K562 (cell line): ENCODE results near the gene PLEKHM3. TPM values are rescaled to one million over a fixed set of nuclear protein-coding genes. Genes with fewer than 3 reads are reported as not detected.

Experiments
- ATAC-seq: fragments of 200-7000 bp; cut with Tn5 transposase; 3 replicates; pipeline ENCODE4 v1.9.1; 2020; ENCODE audit warnings: moderate library complexity
- BruUV-seq: library from RNA; stranded (reverse); fragments of 400-500 nt; replicated peaks from 2 replicates; lab custom pipeline; 2021; lab: Mats Ljungman, UMichigan
- CTCF ChIA-PET: fragments of 300-600 bp; formaldehyde crosslinking; extraction: SDS; loops from one replicate; lab custom pipeline; 2021; ENCODE audit warnings: low intra/inter-chr PET ratio; lab: Yijun Ruan, JAX
- POLR2A ChIA-PET: fragments of 300-600, 350-650 bp; sonication (Branson Sonifier 250); formaldehyde crosslinking; extraction: SDS; loops from one replicate; lab custom pipeline; 2021; ENCODE audit warnings: antibody characterized with exemption, inconsistent platforms; lab: Yijun Ruan, JAX
- DNase-seq, 4 experiments: peaks; one replicate each; pipeline versions ENCODE4 v3.0.0 to v3.0.0-alpha.2; 2011 to 2018; ENCODE audit warnings: low spot score in 3 of 4, mixed read lengths in 3 of 4; ENCODE audit errors: extremely low read depth in 1 of 4
- FAIRE-seq: peaks from 2 replicates; lab custom pipeline; 2011; peaks lifted over from hg19 to GRCh38; lab: Jason Lieb, UNC
- H2AFZ ChIP-seq: 2 replicates; pipeline ENCODE4 v1.6.0; 2011; ENCODE audit warnings: low read depth, low read length, control low read depth, inconsistent platforms
- H3K27ac ChIP-seq: fragments of 200-600 bp; 3 replicates; pipeline ENCODE4 v1.8.0; 2011; ENCODE audit warnings: low read depth, mild to moderate bottlenecking, control low read depth, inconsistent platforms, low read length, moderate library complexity, mixed read lengths; ENCODE audit errors: extremely low read depth
- H3K27me3 ChIP-seq, 2 experiments: fragments of 300-600 bp in 1 of 2; 2 replicates in 1 of 2; 3 replicates in 1 of 2; pipeline versions ENCODE4 v1.6.0 to v1.8.0; 2011; ENCODE audit warnings: inconsistent platforms in 2 of 2, low read length in 2 of 2, mild to moderate bottlenecking in 1 of 2, mixed read lengths in 1 of 2, moderate library complexity in 1 of 2; ENCODE audit not compliant: control insufficient read depth in 2 of 2, insufficient read depth in 2 of 2
- H3K36me3 ChIP-seq: fragments of 300-600 bp; 3 replicates; pipeline ENCODE4 v1.8.0; 2011; ENCODE audit warnings: mild to moderate bottlenecking, low read length, inconsistent platforms; ENCODE audit not compliant: control insufficient read depth, insufficient read depth
- H3K4me1 ChIP-seq, 2 experiments: fragments of 200-600 bp in 1 of 2; replicated peaks in 1 of 2; 2 replicates in 1 of 2; 3 replicates in 1 of 2; pipeline versions ENCODE4 v1.5.1 to v1.8.0; 2011; ENCODE audit warnings: inconsistent platforms in 2 of 2, low read length in 2 of 2, mild to moderate bottlenecking in 1 of 2, mixed read lengths in 1 of 2, moderate library complexity in 1 of 2; ENCODE audit not compliant: control insufficient read depth in 2 of 2, insufficient read depth in 2 of 2
- H3K4me2 ChIP-seq: 2 replicates; pipeline ENCODE4 v1.6.1; 2011; ENCODE audit warnings: low read length, control low read depth, inconsistent platforms, mixed read lengths; ENCODE audit not compliant: insufficient read depth
- H3K4me3 ChIP-seq: fragments of 200-600 bp; sonication (generic), shearing (Covaris generic); 2 replicates; pipeline ENCODE4 v1.5.1; 2016; ENCODE audit warnings: control low read depth, inconsistent platforms
- H3K79me2 ChIP-seq: fragments of 200-600 bp; 3 replicates; pipeline ENCODE4 v1.8.0; 2011; ENCODE audit warnings: low read length, inconsistent platforms; ENCODE audit not compliant: control insufficient read depth, insufficient read depth
- H3K9ac ChIP-seq, 2 experiments: 2 replicates each; pipeline versions ENCODE4 v1.6.0 to v1.6.1; 2011; ENCODE audit warnings: low read depth in 2 of 2, low read length in 2 of 2, control low read depth in 1 of 2, inconsistent platforms in 1 of 2, mild to moderate bottlenecking in 1 of 2, mixed read lengths in 1 of 2; ENCODE audit not compliant: insufficient read depth in 1 of 2
- H3K9me1 ChIP-seq: one replicate; pipeline ENCODE4 v1.6.0; 2011; ENCODE audit warnings: inconsistent platforms, mild to moderate bottlenecking, low read length, moderate library complexity; ENCODE audit not compliant: control insufficient read depth, insufficient read depth
- H3K9me3 ChIP-seq: replicated peaks from 2 replicates; pipeline ENCODE4 v1.5.1; 2011; ENCODE audit warnings: low read depth, low read length, inconsistent platforms; ENCODE audit not compliant: control insufficient read depth, insufficient read depth
- H4K20me1 ChIP-seq: replicated peaks from 2 replicates; pipeline ENCODE4 v1.6.1; 2011; ENCODE audit warnings: low read length, inconsistent platforms, mixed read lengths; ENCODE audit not compliant: control insufficient read depth, insufficient read depth
- BRCA1 ChIP-seq, 2 experiments: fragments of 450-650 bp in 1 of 2; sonication (generic) in 1 of 2; formaldehyde crosslinking in 1 of 2; IDR thresholded peaks; 2 replicates each; pipeline versions ENCODE4 v1.5.0 to v1.6.1; 2017 to 2020; ENCODE audit warnings: mild to moderate bottlenecking in 1 of 2, missing genetic modification reagents in 1 of 2
- GATAD2B ChIP-seq: fragments of 450-650 bp; IDR thresholded peaks from 2 replicates; pipeline ENCODE4 v1.6.1; 2017; ENCODE audit warnings: mild to moderate bottlenecking, borderline replicate concordance
- HIVEP1 ChIP-seq: fragments of 250-450 bp; sonication (Bioruptor Pico); IDR thresholded peaks from 2 replicates; pipeline ENCODE4 v1.4.0; 2020; ENCODE audit warnings: mild to moderate bottlenecking
- MTA3 ChIP-seq: fragments of 450-650 bp; formaldehyde crosslinking; IDR thresholded peaks from 2 replicates; pipeline ENCODE4 v1.6.1; 2017; ENCODE audit warnings: mild to moderate bottlenecking, borderline replicate concordance
- POLR2AphosphoS5 ChIP-seq: IDR thresholded peaks from 2 replicates; pipeline ENCODE4 v1.6.1; 2011; ENCODE audit warnings: mild to moderate bottlenecking, low read depth, low read length, moderate library complexity; ENCODE audit not compliant: control insufficient read depth, insufficient read depth
- SETDB1 ChIP-seq: IDR thresholded peaks from one replicate; pipeline ENCODE4 v1.6.1; 2012; ENCODE audit warnings: low read length, control low read depth, inconsistent platforms
- TCF15 ChIP-seq: fragments of 250-450 bp; sonication (Bioruptor Pico); IDR thresholded peaks from 2 replicates; pipeline ENCODE4 v1.8.0; 2022; ENCODE audit warnings: moderate library complexity, mild to moderate bottlenecking, inconsistent platforms
- TEAD1 ChIP-seq, 2 experiments: fragments of 450-650 bp in 1 of 2; sonication (generic) in 1 of 2; formaldehyde crosslinking; IDR thresholded peaks; 2 replicates each; pipeline versions ENCODE4 v1.4.0 to v1.8.0; 2020 to 2022; ENCODE audit warnings: mild to moderate bottlenecking in 2 of 2, missing genetic modification reagents in 1 of 2
- TRIM28 ChIP-seq: fragments of 450-650 bp; IDR thresholded peaks from 2 replicates; pipeline ENCODE4 v1.6.1; 2017
- UBTF ChIP-seq, 2 experiments: IDR thresholded peaks; 2 replicates each; pipeline ENCODE4 v1.6.1; 2012; ENCODE audit warnings: improper control_type of control experiment in 2 of 2, low read depth in 2 of 2, low read length in 2 of 2, borderline replicate concordance in 1 of 2
- ZKSCAN3 ChIP-seq: fragments of 250-450 bp; sonication (Bioruptor Pico); IDR thresholded peaks from 2 replicates; pipeline ENCODE4 v1.4.0; 2020
- ZNF263 ChIP-seq: sonication (generic); formaldehyde crosslinking; IDR thresholded peaks from 2 replicates; pipeline ENCODE4 v1.8.0; 2022; ENCODE audit warnings: mild to moderate bottlenecking, missing genetic modification reagents, borderline replicate concordance
- ZNF764 ChIP-seq: fragments of 250-450 bp; sonication (Bioruptor Pico); IDR thresholded peaks from 2 replicates; pipeline ENCODE4 v1.4.0; 2020; ENCODE audit warnings: low read depth, mild to moderate bottlenecking, moderate library complexity
- WGBS: fragments of 100-300 bp; shearing (Covaris generic); methylation state at CpG from one replicate; pipeline ENCODE4 v1.1.6; 2016; ENCODE audit warnings: low coverage, mixed read lengths; ENCODE audit not compliant: insufficient coverage; ENCODE audit errors: missing lambda C conversion rate; 5-methylcytosine and 5-hydroxymethylcytosine counted together
- in situ Hi-C: fragments of 300-500 bp; cut with MboI; formaldehyde crosslinking; loops from 4 replicates; pipeline ENCODE4 v1.15.0; 2018; ENCODE audit warnings: inconsistent platforms, mixed read lengths
- intact Hi-C: fragments of 100-400 bp; cut with micrococcal nuclease; formaldehyde crosslinking; loops from 2 replicates; pipeline ENCODE4 v1.14.2; 2022
- polyA plus RNA-seq, 8 experiments: library from polyadenylated mRNA; depleted of rRNA in 4 of 8; stranded (reverse) in 5 of 8; unstranded in 3 of 8; fragments of >200 nt; fragmentation: Nextera tagmentation in 2 of 8; fragmentation: Illumina TruSeq in 1 of 8; extraction: Ambion mirVana in 2 of 8; extraction: Trizol in 1 of 8; gene quantifications; 2 replicates each; pipeline versions ENCODE4 v1.2.1 to v1.2.3, GENCODE V29; 2011 to 2014; ENCODE audit warnings: inconsistent platforms in 1 of 8, missing spikeins in 1 of 8
- total RNA-seq, 7 experiments: library from RNA; depleted of rRNA in 6 of 7; stranded (reverse); fragments of >200 nt in 6 of 7; fragmentation: Illumina TruSeq in 2 of 7; extraction: Trizol in 2 of 7; gene quantifications; 2 replicates each; pipeline versions ENCODE4 v1.2.1 to v1.2.3, GENCODE V29; 2011 to 2021; ENCODE audit warnings: low replicate concordance in 1 of 7
- TF ChIP-seq, protein P1 (sequence below): sonication (generic); formaldehyde crosslinking; IDR thresholded peaks from 2 replicates; pipeline ENCODE4 v1.8.0; 2023; ENCODE audit warnings: mild to moderate bottlenecking, missing genetic modification reagents
- TF ChIP-seq, protein P2 (sequence below): fragments of 250-450 bp; sonication (Bioruptor Pico); IDR thresholded peaks from 2 replicates; pipeline ENCODE4 v1.8.0; 2022; ENCODE audit warnings: inconsistent platforms, mild to moderate bottlenecking, moderate library complexity, borderline replicate concordance
- TF ChIP-seq, protein P3 (sequence below): fragments of 250-450 bp; sonication (Bioruptor Pico); IDR thresholded peaks from 2 replicates; pipeline ENCODE4 v1.5.0; 2020; ENCODE audit warnings: mild to moderate bottlenecking

PLEKHM3 gene
- total and polyA plus RNA-seq, 9 of the 15 experiments (the other 6 are each of a cell fraction or from before 2014, with no cell fraction given), result 0.24 to 1.6 (median 1.0) TPM

GRCh38 chr2:207944979-207945600 is 80.2 kb downstream of the PLEKHM3 start:
- FAIRE-seq (no peak), DNase-seq (no peak), ATAC-seq (no peak)
- Histone ChIP-seq H3K36me3 (no peaks in the 10 kb centered on the region), H2AFZ (no peak overlapping the region), H3K4me3 (no peak overlapping the region), H3K9me1 (no peaks in the 10 kb centered on the region), H3K27me3 (no peaks in the 10 kb centered on the region), H3K79me2 (no peaks in the 10 kb centered on the region), H3K9me3 (no peaks in the 10 kb centered on the region), H3K4me1 (no peaks in the 10 kb centered on the region), H4K20me1 (no peaks in the 10 kb centered on the region), H3K9ac (no peak overlapping the region), H3K27ac (no peak overlapping the region), H3K4me2 (no peak overlapping the region)
- POLR2A ChIA-PET, result interaction anchor here (0.9 kb wide), 1 partner anchor 9 kb away, joined by 3 read pairs; no protein-coding TSS in a partner anchor
- BruUV-seq, result no TSS peak
- WGBS, result 13% methylated on average over 4 of the region's 4 CpGs
- intact Hi-C loops, result no loop called here
- CTCF ChIA-PET, result no interaction called here
- in situ Hi-C loops, result no loop called here
- TF ChIP-seq TCF15 (CRISPR knock-in tag) (no peak), ZKSCAN3 (CRISPR knock-in tag) (no peak), POLR2AphosphoS5 (no peak), SETDB1 (no peak), TEAD1 (CRISPR knock-in tag; IDR thresholded peaks at IDR 0.05) (no peak), TRIM28 (no peak), HIVEP1 (CRISPR knock-in tag) (no peak), MTA3 (no peak), BRCA1 (IDR thresholded peaks at IDR 0.05) (no peak), BRCA1 (CRISPR knock-in tag; IDR thresholded peaks at IDR 0.05) (no peak), GATAD2B (no peak), ZNF263 (CRISPR knock-in tag) (no peak), ZNF764 (CRISPR knock-in tag) (no peak), UBTF (IDR thresholded peaks at IDR 0.05; ENCODE audit: borderline replicate concordance in 1 of 2, low read depth in 2 of 2, low read length in 2 of 2) (no peak)
- TF ChIP-seq, protein P1, sequence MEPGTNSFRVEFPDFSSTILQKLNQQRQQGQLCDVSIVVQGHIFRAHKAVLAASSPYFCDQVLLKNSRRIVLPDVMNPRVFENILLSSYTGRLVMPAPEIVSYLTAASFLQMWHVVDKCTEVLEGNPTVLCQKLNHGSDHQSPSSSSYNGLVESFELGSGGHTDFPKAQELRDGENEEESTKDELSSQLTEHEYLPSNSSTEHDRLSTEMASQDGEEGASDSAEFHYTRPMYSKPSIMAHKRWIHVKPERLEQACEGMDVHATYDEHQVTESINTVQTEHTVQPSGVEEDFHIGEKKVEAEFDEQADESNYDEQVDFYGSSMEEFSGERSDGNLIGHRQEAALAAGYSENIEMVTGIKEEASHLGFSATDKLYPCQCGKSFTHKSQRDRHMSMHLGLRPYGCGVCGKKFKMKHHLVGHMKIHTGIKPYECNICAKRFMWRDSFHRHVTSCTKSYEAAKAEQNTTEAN (CRISPR knock-in tag), result no peak
- TF ChIP-seq, protein P2, sequence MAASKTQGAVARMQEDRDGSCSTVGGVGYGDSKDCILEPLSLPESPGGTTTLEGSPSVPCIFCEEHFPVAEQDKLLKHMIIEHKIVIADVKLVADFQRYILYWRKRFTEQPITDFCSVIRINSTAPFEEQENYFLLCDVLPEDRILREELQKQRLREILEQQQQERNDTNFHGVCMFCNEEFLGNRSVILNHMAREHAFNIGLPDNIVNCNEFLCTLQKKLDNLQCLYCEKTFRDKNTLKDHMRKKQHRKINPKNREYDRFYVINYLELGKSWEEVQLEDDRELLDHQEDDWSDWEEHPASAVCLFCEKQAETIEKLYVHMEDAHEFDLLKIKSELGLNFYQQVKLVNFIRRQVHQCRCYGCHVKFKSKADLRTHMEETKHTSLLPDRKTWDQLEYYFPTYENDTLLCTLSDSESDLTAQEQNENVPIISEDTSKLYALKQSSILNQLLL (CRISPR knock-in tag), result no peak
- TF ChIP-seq, protein P3, sequence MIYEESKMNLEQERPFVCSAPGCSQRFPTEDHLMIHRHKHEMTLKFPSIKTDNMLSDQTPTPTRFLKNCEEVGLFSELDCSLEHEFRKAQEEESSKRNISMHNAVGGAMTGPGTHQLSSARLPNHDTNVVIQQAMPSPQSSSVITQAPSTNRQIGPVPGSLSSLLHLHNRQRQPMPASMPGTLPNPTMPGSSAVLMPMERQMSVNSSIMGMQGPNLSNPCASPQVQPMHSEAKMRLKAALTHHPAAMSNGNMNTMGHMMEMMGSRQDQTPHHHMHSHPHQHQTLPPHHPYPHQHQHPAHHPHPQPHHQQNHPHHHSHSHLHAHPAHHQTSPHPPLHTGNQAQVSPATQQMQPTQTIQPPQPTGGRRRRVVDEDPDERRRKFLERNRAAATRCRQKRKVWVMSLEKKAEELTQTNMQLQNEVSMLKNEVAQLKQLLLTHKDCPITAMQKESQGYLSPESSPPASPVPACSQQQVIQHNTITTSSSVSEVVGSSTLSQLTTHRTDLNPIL (CRISPR knock-in tag), result no peak
